Femur (tissue), 1 donor: ENCODE data around the gene MAGEA6.
"Not testable (repeated sequence)": the region's sequence is repeated elsewhere in the genome, so short reads cannot be mapped to it uniquely, and the experiment has no call there.

ENCODE experiments used
- DNase-seq: peaks from one replicate; pipeline ENCODE4 v3.0.0-alpha.2; 2017

MAGEA6 gene

GRCh38 chrX:152769549-152770289 is at the start of gene MAGEA6:
Gene MAGEA6, minus strand, starts transcription at chrX:152769689. Its CDS starts 2,039 bp downstream, at chrX:152767650.
- not testable (repeated sequence) for DNase-seq

- DNase-seq: no peak
These were observed 49.8 kb upstream of the MAGEA6 start for GRCh38 chrX:152819266-152819665.

- DNase-seq: no peak
These were observed 48.9 kb upstream of the MAGEA6 start for GRCh38 chrX:152818356-152818755.

GRCh38 chrX:152817078-152817764 is 47.7 kb upstream of the MAGEA6 start:
- DNase-seq: peak; percentile 43

- no peak for DNase-seq
These were observed 44.6 kb upstream of the MAGEA6 start for GRCh38 chrX:152814048-152814447.

- DNase-seq: no peak
These were observed 43.7 kb upstream of the MAGEA6 start for GRCh38 chrX:152813206-152813605.

GRCh38 chrX:152810403-152810802 is 40.9 kb upstream of the MAGEA6 start:
- DNase-seq: no peak

- DNase-seq: no peak
These were observed 36.5 kb upstream of the MAGEA6 start for GRCh38 chrX:152806035-152806434.

GRCh38 chrX:152798945-152799344 is 29.5 kb upstream of the MAGEA6 start:
- DNase-seq: no peak

- DNase-seq: not testable (repeated sequence)
These were observed 17.6 kb upstream of the MAGEA6 start for GRCh38 chrX:152787062-152787461.

- DNase-seq: not testable (repeated sequence)
These were observed 2.9 kb downstream of the MAGEA6 start for GRCh38 chrX:152766562-152766961.

GRCh38 chrX:152761582-152761981 is 7.9 kb downstream of the MAGEA6 start:
- DNase-seq: not testable (repeated sequence)

- not testable (repeated sequence) for DNase-seq
These were observed 9.9 kb downstream of the MAGEA6 start for GRCh38 chrX:152759544-152759943.

- DNase-seq: not testable (repeated sequence)
These were observed 10.6 kb downstream of the MAGEA6 start, which contains the start of gene CSAG3 for GRCh38 chrX:152758918-152759317. Gene CSAG3, plus strand, starts transcription at chrX:152759218.

GRCh38 chrX:152754871-152755270 is 14.6 kb downstream of the MAGEA6 start:
- DNase-seq: not testable (repeated sequence)

- not testable (repeated sequence) for DNase-seq
These were observed 15.5 kb downstream of the MAGEA6 start, which contains the start of gene MAGEA2 for GRCh38 chrX:152753686-152754650. Gene MAGEA2, minus strand, starts transcription at chrX:152753842. Its CDS starts 2,479 bp downstream, at chrX:152751363.

- DNase-seq: no peak
These were observed 30.9 kb downstream of the MAGEA6 start for GRCh38 chrX:152738560-152738959.

GRCh38 chrX:152736528-152736927 is 33.0 kb downstream of the MAGEA6 start:
- DNase-seq: not testable (repeated sequence)

- no peak for DNase-seq
These were observed 33.5 kb downstream of the MAGEA6 start for GRCh38 chrX:152735860-152736511.

- no peak for DNase-seq
These were observed 34.4 kb downstream of the MAGEA6 start for GRCh38 chrX:152735101-152735500.

- not testable (repeated sequence) for DNase-seq
These were observed 35.2 kb downstream of the MAGEA6 start for GRCh38 chrX:152734143-152734858.
